WI38 (cell line): ENCODE data around the gene RGS13.

Experiments
- H3K4me3 ChIP-seq: 2 replicates; pipeline ENCODE4 v1.5.1; 2011; ENCODE audit warnings: low read depth, mild to moderate bottlenecking, control low read depth, low read length
- TF ChIP-seq, protein P1 (sequence below): IDR thresholded peaks from 2 replicates; pipeline ENCODE4 v1.5.1; 2012; ENCODE audit warnings: low read depth, mild to moderate bottlenecking, control low read depth, low read length

The RGS13 gene

DNA sequence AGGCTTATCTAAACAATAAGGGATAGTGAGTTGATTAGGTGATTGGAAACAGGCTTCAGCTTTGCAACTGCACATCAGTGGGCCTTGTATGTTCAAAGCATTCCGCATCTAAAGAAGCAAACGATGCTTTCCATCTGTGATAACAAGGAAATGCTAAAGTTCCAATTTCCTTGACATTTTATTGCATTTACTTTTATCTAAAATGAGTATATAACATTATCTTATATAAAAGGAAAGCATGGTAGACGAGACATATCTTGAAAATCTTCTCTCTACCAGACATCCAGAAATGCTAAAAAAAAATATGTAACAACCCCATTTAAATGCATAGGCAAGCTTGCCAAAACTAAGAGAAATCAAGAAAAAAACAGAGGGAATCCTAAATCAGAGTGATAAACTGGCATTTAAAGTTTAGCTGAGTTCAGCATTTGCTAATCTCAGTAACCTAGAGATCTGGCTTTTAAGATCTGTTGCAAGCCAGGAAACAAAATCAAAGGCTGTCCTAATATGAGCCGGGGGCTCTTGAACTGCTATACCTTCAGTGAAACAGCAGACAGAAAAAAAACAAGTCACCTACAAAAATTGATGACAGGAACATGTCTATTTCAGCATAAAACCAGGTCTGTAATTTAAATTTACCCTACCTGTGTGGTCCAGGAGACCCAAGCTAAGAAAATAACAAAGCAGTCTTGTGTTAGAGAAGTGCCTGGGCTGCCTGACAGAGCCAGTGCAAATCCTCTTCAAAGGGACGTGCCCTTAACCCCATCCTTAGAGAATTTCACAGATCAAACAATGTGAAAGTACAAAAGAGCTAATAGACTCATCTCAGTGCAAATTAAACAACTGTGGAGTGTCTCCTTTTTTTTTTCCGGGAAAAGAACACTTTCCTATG is 3.1 kb upstream of the RGS13 start:
- peak overlapping the region; percentile 17; the same call in 1 of the 2 replicates for H3K4me3 ChIP-seq
- TF ChIP-seq, protein P1, sequence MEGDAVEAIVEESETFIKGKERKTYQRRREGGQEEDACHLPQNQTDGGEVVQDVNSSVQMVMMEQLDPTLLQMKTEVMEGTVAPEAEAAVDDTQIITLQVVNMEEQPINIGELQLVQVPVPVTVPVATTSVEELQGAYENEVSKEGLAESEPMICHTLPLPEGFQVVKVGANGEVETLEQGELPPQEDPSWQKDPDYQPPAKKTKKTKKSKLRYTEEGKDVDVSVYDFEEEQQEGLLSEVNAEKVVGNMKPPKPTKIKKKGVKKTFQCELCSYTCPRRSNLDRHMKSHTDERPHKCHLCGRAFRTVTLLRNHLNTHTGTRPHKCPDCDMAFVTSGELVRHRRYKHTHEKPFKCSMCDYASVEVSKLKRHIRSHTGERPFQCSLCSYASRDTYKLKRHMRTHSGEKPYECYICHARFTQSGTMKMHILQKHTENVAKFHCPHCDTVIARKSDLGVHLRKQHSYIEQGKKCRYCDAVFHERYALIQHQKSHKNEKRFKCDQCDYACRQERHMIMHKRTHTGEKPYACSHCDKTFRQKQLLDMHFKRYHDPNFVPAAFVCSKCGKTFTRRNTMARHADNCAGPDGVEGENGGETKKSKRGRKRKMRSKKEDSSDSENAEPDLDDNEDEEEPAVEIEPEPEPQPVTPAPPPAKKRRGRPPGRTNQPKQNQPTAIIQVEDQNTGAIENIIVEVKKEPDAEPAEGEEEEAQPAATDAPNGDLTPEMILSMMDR = no peak

DNA sequence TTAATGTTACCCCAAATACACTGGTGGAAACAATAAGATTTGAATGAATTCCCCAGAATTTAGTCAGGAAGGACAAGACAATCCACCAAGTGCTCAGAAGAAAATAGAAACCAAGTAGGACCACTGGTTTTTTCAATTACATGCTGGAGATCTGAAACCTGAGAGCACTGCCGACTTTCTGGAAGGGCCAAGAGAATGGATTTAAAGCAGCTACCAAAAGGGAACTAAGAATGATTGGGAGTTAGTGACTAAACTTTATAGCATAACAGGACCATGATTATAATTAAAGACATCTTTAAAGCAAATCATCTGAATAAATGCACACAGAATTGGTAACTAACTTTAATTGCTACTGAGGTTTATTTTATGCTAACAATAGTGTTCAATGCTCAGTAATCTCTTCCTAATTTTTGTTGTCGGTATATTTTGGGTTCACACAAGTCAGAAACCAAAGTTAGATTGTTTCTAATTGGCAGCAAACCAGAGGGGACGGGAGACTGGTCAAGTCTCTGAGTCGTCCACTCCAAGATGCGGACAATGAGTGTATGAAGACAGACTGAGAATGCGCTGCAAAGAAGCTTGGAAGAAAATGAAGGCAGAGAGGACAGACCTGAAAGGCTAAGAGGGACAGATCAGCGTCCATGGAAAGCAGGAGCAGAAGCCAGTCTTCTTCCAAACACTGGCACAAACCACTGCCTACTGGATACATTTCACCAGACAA is 2.3 kb upstream of the RGS13 start:
- peak overlapping the region; percentile 17; the same call in 1 of the 2 replicates for H3K4me3 ChIP-seq
- TF ChIP-seq, protein P1 = no peak

DNA sequence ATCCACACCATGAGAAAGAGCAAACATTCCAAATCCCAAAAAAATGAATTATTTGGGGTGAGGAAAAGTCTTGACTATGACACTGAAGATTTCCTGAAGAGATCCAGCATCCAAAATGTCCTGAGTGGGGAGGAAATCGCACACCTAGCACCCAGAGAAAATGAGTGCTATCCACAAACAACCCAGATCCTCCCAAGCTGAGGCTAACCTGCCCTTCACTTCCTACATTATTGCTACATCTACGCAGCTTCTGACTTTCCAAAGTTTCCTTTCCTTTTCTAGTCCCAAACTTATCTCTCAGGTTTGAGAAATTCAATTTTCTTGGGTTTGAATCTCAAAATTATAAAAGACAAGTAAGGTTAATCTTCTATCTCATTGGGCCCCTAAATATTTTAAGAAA is 906 bp upstream of the RGS13 start:
- TF ChIP-seq, protein P1 = no peak
- no peak overlapping the region for H3K4me3 ChIP-seq

DNA sequence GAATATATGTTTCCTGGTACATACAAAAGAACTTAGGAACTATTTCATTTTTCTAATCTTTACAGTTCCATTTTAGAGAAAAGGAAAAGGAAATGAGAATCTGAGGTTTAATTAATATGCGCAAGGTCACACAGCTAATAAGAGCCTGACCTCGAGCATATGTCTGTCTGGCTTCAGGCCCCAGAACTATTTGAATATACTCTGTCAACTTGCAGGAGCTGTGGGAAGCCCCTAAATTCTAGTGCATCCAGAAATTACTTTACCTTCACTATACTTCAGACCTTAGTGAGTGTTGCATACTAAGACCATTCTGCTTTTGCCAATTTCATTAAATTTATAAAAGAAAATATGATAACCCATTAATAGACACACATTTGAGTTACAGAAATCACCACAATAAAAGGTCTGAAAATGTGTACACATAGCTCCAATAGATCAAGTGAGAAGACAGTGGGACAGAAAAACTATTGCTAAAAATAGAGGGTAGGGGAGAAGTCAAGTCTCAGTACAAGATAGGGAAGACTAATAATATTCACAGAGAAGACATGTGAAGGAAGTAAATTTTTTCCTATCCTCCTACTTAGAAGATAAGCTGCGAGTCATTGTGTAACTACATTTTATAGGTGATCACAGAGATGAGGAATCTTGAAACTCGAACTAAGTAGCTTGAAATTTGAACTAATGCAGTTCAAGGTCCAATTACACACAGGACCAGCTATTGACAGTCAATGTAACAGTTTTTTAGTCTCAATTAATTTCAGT is 3.8 kb downstream of the RGS13 start:
- no peak overlapping the region for H3K4me3 ChIP-seq
- TF ChIP-seq, protein P1 = no peak

DNA sequence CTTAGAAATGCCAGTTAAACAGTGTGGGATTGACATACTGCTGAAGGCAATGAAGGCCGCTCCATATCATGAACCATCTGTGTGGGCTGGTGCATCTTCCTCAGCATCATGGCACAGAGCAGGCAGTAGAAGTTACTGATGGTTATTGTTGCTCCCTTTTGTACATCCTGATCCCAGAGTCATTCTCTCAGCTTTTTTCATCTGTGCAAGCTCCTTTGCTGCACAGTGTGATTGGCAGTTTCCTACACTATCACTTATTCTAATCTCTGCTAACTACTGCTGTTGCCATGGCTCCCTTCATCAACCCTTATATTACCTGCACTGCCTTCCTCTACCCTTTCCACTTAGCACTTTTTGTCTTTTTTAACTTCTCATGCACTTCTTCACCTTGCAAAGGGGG is 16.2 kb downstream of the RGS13 start:
- TF ChIP-seq, protein P1 = no peak
- no peak overlapping the region for H3K4me3 ChIP-seq

DNA sequence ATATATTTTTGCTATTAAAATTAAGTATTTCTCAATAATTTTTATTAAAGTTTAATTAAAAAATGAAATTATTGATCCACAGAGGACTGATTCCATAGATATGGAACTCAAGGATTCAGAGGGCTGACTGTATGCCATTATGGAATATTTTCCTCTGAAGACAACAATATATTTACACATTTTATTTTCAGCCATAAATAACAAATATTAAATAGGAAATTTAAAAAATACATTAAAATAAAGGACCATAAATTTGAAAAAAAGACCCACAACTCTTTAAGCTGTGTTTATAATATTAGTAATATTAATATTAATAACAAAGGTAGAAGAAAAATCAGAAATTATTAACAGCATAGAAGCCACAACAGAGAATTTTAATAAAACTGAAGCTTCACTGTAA is 18.2 kb downstream of the RGS13 start:
- H3K4me3 ChIP-seq = no peak overlapping the region
- TF ChIP-seq, protein P1 = no peak
